ENCODE results near the gene ASCC3. TPM values are rescaled to one million over a fixed set of nuclear protein-coding genes. Genes with fewer than 3 reads are reported as not detected.

ASCC3 gene
- total and polyA plus RNA-seq, 2 experiments from 2014 or later: 92.9 to 129 TPM

DNA sequence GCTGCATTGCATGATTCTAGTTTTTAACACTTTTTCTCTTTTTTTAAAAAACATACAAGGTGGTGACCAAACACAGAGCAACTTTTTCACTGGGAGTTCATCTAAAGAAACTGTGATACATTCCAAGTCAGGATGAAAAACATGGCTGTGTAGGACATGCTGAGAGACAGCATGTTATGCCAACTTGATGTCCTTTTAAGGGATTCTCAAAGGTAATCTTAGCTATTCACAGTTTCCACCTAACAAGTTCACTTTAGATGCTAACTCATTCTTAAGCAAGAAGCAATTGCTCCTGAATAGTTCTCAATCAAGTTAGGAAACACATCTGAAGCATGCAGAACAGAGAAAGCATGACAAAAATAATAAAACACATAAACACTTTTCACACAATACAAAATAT lies 3.3 kb downstream of the ASCC3 start:
- Histone ChIP-seq H3F3A (replicated peaks; ENCODE audit: low read depth) (no peaks in the 10 kb centered on the region), H3K4me3 (0 out of 2 replicates have a peak overlapping the region, but pooled peaks have one; percentile 74), H3K27ac (ENCODE audit: low read depth) (peak overlapping the region; percentile 22), H3K9me2 (ENCODE audit: insufficient read depth) (no peaks in the 10 kb centered on the region), H4K20me1 (replicated peaks; ENCODE audit: insufficient read depth) (peaks cover 4% of the 10 kb centered on the region; the same call in 1 of the 2 replicates), H3K27me3 (ENCODE audit: insufficient read depth) (no peaks in the 10 kb centered on the region), H2AFZ (no peak overlapping the region), H3K4me2 (peak overlapping the region; percentile 87), H3K79me2 (replicated peaks; ENCODE audit: insufficient read depth) (peaks cover 79% of the 10 kb centered on the region), H3K4me1 (ENCODE audit: insufficient read depth) (peaks cover 57% of the 10 kb centered on the region), H3K36me3 (ENCODE audit: insufficient read depth) (no peaks in the 10 kb centered on the region)
- Mint-ChIP-seq H3K36me3 (ENCODE audit: low read depth) (peaks cover 25% of the 10 kb centered on the region), H3K4me1 (peaks cover 62% of the 10 kb centered on the region), H3K9me3 (no peaks in the 10 kb centered on the region; the same call in 1 of the 3 replicates), H3K27me3 (ENCODE audit: insufficient read depth, low read depth, poor library complexity) (peaks cover 6% of the 10 kb centered on the region), H3K4me3 (peak overlapping the region; percentile 57), H3K27ac (peak overlapping the region; percentile 95)
- DNase-seq (ENCODE audit: low spot score) (peak; percentile 37), ATAC-seq (no peak)
- TF ChIP-seq JUNB (IDR thresholded peaks at IDR 0.05; ENCODE audit: unreplicated experiment) (no peak), POLR2AphosphoS5 (IDR thresholded peaks at IDR 0.05; ENCODE audit: low read depth) (no peak), NANOG (IDR thresholded peaks at IDR 0.05; ENCODE audit: borderline replicate concordance) (0 out of 2 replicates have a peak, but pooled peaks have one; percentile 15)

DNA sequence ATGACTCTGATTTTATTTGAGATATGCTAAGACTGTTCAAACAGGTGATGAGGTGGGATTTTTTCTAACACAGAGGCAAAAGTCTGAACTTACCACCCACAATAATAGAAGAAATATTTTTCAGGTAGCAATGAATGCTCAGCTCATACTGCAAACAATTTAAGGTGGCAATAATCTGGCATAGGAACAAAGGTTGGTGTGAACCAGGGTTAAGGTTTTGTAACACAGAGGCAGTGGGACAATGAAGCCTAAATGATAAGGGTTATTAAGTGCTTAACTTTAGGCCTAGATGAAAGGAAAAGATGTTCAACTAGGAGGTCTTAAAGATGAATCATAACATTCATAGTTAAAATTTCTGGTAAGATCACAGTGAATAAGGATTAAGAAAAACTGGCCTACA lies 4.9 kb downstream of the ASCC3 start:
- peaks cover 95% of the 10 kb centered on the region for H3K79me2 ChIP-seq (replicated peaks; ENCODE audit: insufficient read depth)
- Mint-ChIP-seq H3K36me3 (ENCODE audit: low read depth) (peaks cover 38% of the 10 kb centered on the region), H3K9me3 (no peaks in the 10 kb centered on the region; the same call in 2 of the 3 replicates), H3K4me1 (peaks cover 53% of the 10 kb centered on the region), H3K27me3 (ENCODE audit: insufficient read depth, low read depth, poor library complexity) (peaks cover 2% of the 10 kb centered on the region), H3K4me3 (no peak overlapping the region), H3K27ac (peak overlapping the region; percentile 6)
- H3K27me3 ChIP-seq (ENCODE audit: insufficient read depth): no peaks in the 10 kb centered on the region
- ATAC-seq (no peak), DNase-seq (ENCODE audit: low spot score) (no peak)
- no peaks in the 10 kb centered on the region for H3K9me2 ChIP-seq (ENCODE audit: insufficient read depth)
- no peaks in the 10 kb centered on the region for H3F3A ChIP-seq (replicated peaks; ENCODE audit: low read depth)
- H2AFZ ChIP-seq: no peak overlapping the region
- no peaks in the 10 kb centered on the region for H3K36me3 ChIP-seq (ENCODE audit: insufficient read depth)
- no peak overlapping the region for H3K4me2 ChIP-seq
- peaks cover 47% of the 10 kb centered on the region for H3K4me1 ChIP-seq (ENCODE audit: insufficient read depth)
- peaks cover 4% of the 10 kb centered on the region; the same call in 1 of the 2 replicates for H4K20me1 ChIP-seq (replicated peaks; ENCODE audit: insufficient read depth)
- no peak overlapping the region for H3K27ac ChIP-seq (ENCODE audit: low read depth)
- no peak overlapping the region for H3K4me3 ChIP-seq
- TF ChIP-seq, protein P1, sequence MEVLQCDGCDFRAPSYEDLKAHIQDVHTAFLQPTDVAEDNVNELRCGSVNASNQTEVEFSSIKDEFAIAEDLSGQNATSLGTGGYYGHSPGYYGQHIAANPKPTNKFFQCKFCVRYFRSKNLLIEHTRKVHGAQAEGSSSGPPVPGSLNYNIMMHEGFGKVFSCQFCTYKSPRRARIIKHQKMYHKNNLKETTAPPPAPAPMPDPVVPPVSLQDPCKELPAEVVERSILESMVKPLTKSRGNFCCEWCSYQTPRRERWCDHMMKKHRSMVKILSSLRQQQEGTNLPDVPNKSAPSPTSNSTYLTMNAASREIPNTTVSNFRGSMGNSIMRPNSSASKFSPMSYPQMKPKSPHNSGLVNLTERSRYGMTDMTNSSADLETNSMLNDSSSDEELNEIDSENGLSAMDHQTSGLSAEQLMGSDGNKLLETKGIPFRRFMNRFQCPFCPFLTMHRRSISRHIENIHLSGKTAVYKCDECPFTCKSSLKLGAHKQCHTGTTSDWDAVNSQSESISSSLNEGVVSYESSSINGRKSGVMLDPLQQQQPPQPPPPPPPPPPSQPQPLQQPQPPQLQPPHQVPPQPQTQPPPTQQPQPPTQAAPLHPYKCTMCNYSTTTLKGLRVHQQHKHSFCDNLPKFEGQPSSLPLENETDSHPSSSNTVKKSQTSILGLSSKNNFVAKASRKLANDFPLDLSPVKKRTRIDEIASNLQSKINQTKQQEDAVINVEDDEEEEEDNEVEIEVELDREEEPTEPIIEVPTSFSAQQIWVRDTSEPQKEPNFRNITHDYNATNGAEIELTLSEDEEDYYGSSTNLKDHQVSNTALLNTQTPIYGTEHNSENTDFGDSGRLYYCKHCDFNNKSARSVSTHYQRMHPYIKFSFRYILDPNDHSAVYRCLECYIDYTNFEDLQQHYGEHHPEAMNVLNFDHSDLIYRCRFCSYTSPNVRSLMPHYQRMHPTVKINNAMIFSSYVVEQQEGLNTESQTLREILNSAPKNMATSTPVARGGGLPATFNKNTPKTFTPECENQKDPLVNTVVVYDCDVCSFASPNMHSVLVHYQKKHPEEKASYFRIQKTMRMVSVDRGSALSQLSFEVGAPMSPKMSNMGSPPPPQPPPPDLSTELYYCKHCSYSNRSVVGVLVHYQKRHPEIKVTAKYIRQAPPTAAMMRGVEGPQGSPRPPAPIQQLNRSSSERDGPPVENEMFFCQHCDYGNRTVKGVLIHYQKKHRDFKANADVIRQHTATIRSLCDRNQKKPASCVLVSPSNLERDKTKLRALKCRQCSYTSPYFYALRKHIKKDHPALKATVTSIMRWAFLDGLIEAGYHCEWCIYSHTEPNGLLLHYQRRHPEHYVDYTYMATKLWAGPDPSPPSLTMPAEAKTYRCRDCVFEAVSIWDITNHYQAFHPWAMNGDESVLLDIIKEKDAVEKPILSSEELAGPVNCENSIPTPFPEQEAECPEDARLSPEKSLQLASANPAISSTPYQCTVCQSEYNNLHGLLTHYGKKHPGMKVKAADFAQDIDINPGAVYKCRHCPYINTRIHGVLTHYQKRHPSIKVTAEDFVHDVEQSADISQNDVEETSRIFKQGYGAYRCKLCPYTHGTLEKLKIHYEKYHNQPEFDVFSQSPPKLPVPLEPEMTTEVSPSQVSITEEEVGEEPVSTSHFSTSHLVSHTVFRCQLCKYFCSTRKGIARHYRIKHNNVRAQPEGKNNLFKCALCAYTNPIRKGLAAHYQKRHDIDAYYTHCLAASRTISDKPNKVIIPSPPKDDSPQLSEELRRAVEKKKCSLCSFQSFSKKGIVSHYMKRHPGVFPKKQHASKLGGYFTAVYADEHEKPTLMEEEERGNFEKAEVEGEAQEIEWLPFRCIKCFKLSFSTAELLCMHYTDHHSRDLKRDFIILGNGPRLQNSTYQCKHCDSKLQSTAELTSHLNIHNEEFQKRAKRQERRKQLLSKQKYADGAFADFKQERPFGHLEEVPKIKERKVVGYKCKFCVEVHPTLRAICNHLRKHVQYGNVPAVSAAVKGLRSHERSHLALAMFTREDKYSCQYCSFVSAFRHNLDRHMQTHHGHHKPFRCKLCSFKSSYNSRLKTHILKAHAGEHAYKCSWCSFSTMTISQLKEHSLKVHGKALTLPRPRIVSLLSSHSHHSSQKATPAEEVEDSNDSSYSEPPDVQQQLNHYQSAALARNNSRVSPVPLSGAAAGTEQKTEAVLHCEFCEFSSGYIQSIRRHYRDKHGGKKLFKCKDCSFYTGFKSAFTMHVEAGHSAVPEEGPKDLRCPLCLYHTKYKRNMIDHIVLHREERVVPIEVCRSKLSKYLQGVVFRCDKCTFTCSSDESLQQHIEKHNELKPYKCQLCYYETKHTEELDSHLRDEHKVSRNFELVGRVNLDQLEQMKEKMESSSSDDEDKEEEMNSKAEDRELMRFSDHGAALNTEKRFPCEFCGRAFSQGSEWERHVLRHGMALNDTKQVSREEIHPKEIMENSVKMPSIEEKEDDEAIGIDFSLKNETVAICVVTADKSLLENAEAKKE (CRISPR knock-in tag; IDR thresholded peaks at IDR 0.05): no peak
- TF ChIP-seq, protein P2, sequence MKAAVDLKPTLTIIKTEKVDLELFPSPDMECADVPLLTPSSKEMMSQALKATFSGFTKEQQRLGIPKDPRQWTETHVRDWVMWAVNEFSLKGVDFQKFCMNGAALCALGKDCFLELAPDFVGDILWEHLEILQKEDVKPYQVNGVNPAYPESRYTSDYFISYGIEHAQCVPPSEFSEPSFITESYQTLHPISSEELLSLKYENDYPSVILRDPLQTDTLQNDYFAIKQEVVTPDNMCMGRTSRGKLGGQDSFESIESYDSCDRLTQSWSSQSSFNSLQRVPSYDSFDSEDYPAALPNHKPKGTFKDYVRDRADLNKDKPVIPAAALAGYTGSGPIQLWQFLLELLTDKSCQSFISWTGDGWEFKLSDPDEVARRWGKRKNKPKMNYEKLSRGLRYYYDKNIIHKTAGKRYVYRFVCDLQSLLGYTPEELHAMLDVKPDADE (IDR thresholded peaks at IDR 0.05): no peak
- TF ChIP-seq, protein P3, sequence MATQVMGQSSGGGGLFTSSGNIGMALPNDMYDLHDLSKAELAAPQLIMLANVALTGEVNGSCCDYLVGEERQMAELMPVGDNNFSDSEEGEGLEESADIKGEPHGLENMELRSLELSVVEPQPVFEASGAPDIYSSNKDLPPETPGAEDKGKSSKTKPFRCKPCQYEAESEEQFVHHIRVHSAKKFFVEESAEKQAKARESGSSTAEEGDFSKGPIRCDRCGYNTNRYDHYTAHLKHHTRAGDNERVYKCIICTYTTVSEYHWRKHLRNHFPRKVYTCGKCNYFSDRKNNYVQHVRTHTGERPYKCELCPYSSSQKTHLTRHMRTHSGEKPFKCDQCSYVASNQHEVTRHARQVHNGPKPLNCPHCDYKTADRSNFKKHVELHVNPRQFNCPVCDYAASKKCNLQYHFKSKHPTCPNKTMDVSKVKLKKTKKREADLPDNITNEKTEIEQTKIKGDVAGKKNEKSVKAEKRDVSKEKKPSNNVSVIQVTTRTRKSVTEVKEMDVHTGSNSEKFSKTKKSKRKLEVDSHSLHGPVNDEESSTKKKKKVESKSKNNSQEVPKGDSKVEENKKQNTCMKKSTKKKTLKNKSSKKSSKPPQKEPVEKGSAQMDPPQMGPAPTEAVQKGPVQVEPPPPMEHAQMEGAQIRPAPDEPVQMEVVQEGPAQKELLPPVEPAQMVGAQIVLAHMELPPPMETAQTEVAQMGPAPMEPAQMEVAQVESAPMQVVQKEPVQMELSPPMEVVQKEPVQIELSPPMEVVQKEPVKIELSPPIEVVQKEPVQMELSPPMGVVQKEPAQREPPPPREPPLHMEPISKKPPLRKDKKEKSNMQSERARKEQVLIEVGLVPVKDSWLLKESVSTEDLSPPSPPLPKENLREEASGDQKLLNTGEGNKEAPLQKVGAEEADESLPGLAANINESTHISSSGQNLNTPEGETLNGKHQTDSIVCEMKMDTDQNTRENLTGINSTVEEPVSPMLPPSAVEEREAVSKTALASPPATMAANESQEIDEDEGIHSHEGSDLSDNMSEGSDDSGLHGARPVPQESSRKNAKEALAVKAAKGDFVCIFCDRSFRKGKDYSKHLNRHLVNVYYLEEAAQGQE (IDR thresholded peaks at IDR 0.05; ENCODE audit: unreplicated experiment): no peak
- TF ChIP-seq NANOG (IDR thresholded peaks at IDR 0.05; ENCODE audit: borderline replicate concordance) (no peak), JUNB (IDR thresholded peaks at IDR 0.05; ENCODE audit: unreplicated experiment) (no peak), STAT1 (IDR thresholded peaks at IDR 0.05; ENCODE audit: unreplicated experiment) (no peak), ZNF331 (CRISPR knock-in tag; IDR thresholded peaks at IDR 0.05; ENCODE audit: low read depth) (no peak)
- TF ChIP-seq, protein P4, sequence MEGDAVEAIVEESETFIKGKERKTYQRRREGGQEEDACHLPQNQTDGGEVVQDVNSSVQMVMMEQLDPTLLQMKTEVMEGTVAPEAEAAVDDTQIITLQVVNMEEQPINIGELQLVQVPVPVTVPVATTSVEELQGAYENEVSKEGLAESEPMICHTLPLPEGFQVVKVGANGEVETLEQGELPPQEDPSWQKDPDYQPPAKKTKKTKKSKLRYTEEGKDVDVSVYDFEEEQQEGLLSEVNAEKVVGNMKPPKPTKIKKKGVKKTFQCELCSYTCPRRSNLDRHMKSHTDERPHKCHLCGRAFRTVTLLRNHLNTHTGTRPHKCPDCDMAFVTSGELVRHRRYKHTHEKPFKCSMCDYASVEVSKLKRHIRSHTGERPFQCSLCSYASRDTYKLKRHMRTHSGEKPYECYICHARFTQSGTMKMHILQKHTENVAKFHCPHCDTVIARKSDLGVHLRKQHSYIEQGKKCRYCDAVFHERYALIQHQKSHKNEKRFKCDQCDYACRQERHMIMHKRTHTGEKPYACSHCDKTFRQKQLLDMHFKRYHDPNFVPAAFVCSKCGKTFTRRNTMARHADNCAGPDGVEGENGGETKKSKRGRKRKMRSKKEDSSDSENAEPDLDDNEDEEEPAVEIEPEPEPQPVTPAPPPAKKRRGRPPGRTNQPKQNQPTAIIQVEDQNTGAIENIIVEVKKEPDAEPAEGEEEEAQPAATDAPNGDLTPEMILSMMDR (conservative IDR thresholded peaks at IDR 0.05; ENCODE audit: low read depth in 2 of 2): no peak

All from GM23338 (cell line).